ENCODE data around the gene CEACAM1. TPM values are rescaled to one million over a fixed set of nuclear protein-coding genes. Genes with fewer than 3 reads are reported as not detected.
"Not testable (repeated sequence)": the region's sequence is repeated elsewhere in the genome, so short reads cannot be mapped to it uniquely, and the experiment has no call there.

The CEACAM1 gene
- total RNA-seq, 1 donor from 2014 or later: 0.30 TPM

DNA sequence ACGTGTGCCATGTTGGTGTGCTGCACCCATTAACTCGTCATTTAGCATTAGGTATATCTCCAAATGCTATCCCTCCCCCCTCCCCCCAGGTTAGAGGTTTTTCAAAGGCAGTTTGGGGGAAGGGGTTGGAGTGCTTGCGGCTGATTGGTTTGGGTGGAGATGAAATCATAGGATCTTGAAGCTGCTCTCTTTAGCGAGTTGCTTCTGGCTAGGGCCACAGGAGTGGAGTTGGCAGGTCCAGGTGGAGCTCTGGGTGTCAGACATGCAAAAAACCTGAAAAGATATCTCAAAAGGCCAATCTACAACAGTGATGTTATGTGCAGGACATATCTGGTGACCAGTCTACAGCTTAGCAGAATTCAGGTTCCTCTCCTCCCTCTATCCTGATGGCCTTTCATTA is 52.9 kb downstream of the CEACAM1 start:
- no peak for DNase-seq (ENCODE audit: low read depth)

GRCh38 chr19:42474743-42475142 is 53.5 kb downstream of the CEACAM1 start:
- no peak for DNase-seq (ENCODE audit: low read depth)

DNA sequence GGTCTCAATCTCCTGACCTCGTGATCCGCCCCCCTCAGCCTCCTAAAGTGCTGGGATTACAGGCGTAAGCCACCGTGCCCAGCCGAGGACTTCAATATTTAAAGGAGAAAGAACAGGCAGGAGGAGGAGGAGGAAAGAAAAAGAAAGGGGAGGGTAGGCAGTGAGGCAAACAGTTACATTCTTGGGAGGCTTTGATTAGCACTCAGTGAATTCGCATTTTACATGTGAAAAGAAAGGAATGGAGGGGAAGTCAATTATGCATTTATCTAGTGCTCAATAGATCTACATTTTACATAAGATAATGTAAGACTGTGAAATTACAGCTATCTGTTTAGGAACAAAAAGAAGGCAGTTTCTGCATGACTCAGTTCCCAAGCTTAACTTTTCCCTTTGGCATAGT is 54.6 kb downstream of the CEACAM1 start:
- no peak for DNase-seq (ENCODE audit: low read depth)

DNA sequence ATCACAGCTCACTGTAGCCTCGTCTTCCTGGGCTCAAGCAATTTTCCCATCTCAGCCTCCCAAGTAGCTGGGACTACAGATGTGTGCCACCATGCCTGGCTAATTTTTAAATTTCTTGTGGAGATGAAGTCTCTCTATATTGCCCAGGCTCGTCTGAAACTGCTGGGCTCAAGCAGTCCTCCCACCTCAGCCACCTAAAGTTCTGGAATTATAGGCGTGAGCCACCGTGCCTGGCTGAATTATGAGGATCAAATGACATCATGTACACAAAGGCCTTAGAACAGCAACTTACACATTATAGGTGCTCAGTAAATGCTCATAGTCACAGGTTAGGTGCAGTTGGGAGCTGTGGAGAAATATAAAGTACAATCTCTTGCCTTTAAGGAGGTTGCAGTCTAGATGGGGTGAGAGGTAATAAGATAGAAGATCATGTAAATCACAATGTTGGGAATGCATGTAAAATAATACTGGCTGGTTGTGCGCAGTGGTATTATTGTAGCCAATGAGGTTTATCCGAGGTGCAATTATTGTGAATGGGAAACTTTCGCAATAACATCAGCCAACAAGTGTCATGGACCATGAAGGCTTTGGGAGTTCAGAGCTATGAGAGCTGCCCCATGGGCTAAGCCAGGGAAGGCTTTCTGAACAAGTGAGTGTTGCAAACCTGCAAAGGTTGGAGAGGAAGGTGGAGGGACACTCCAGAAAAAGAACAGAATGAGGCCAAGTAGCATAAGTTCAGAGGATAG is 55.7 kb downstream of the CEACAM1 start:
- no peak for DNase-seq (ENCODE audit: low read depth)

DNA sequence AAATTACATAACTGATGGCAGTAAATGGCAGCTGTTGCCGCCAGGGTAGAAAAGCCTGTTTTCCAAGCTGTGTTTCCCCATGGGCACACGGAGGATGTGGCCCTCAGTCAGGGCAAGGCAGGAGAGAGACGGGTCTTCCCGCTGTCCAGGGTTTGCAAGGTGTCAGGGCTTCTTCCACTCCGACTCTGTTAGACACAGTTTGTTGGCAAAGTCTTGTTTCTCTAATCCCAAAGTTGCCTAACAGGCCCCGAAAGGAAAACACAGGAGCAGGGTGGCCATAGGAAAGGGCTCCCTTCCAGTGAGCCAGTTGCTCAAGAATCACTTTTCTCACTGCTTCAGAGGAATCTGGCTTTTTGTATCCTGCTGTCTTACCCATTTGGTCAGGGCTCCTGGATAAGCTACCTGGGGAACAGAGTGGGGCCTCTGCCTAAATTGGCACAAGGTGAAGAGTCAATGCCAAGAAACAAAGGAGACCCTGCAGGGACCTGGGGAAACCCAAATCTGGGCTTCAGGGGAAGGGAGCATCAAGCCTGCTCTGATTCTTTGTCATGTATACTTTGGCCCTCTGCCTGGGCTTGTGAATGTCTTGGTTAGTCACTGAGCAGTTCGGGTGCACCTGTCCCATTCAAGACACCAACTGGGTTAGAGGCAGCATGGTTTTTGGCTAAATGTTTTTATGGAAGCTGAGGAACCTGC is 56.6 kb downstream of the CEACAM1 start:
- DNase-seq (ENCODE audit: low read depth): no peak

DNA sequence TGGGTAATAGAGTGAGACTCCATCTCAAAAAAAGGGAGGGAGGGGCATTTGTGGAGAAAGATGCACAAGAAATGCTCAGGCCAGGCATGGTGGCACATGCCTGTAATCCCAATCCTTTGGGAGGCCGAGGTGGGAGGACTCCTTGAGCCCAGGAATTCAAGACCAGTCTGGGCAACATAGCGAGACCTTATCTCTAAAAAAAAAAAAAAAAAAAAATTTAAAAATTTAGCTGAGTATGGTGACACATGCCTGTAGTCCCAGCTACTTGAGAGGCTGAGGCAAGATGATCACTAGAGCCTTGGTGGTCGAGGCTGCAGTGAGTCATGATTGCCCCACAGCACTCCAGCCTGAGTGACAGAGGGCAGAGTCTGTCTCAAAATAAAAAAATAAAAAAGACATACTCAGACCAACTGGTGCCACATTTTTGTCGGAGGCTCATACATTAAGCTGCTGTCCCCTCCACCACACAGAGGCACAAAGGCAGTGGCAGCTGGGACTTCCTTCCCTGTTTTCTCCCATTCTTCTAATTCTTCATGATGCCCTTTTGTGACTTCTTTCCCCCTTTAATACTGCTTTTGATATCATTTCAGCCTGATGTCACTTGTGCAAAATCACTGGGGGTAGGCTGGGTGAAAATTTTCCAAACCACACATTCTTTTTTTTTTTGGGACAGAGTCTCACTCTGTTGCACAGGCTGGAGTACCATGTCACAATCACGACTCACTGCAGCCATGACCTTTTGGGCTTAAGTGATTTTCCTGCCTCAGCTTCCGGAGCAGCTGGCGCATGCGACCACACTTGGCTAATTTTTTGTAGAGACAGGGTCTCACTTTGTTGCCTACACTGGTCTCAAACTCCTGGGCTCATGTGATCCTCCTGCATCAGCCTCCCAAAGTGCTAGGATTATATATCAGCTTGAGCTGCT is 58.7 kb downstream of the CEACAM1 start:
- DNase-seq (ENCODE audit: low read depth): peak; percentile 29

GRCh38 chr19:42468273-42468796 is 59.9 kb downstream of the CEACAM1 start:
- peak; percentile 69 for DNase-seq (ENCODE audit: low read depth)

GRCh38 chr19:42467183-42467760 is 61.0 kb downstream of the CEACAM1 start:
- DNase-seq (ENCODE audit: low read depth): no peak

DNA sequence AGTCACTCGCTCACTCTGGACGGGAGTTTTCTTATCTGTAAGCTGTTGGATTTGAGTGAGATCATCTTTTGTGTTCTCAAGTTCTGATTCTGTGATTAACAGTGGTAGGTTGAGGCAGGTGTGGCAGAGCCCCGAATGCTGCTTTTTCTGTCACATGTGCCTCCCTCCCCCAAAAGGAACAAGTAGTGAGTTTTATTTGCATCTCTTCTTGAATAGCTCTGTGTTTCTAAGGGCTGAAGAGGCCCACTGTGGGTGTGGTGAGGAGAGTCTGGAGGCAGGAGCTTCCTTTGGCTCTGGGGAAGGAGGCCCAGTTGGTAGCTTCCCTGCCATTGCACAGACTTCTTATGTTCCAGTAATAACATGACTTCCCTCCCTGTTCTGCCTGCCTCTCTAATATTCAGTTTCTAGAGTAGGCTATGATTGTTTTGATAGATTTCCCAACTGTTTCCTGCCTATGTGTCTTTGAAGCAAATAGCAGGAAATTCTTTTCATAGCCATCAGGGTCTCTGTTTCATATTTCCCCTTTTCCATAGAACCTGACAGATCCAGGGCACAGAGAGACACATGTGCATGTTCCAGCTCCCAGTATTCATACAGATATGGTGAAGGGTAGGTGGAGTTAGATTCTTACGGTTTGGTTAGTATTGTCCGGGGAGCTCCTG is 61.6 kb downstream of the CEACAM1 start:
- DNase-seq (ENCODE audit: low read depth): no peak

- DNase-seq (ENCODE audit: low read depth): no peak
These were observed 62.4 kb downstream of the CEACAM1 start for GRCh38 chr19:42465827-42466280.

DNA sequence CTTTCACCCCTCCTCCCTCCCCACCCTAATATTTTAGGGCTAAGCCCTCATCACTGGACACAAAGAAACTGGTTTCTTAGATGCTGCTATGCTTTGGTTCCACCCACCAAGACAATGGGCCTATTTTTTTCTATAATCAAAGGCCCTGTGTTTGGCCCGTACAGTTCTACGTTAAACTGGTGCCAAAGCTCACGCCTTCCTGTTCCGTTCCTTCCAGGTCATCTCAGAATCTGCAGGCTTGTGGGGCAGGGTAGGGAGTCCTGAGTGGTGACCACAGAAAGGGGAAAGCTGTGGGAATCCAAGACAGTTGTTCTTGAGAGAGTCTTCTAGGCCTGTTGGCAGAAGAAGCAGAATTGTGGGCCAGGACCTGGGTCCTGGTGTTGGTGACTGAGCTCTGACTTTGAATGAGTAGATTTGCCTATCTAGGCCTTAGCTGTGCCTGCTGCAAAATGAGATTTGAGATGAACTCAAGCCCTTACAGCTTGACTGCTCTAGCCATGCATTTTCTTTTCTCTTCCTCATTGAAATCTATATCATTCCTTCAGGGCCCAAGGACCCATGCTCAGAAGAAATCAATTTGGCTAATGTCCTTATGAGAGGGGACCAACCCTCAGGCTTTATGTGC is 66.5 kb downstream of the CEACAM1 start:
- DNase-seq (ENCODE audit: low read depth): no peak

DNA sequence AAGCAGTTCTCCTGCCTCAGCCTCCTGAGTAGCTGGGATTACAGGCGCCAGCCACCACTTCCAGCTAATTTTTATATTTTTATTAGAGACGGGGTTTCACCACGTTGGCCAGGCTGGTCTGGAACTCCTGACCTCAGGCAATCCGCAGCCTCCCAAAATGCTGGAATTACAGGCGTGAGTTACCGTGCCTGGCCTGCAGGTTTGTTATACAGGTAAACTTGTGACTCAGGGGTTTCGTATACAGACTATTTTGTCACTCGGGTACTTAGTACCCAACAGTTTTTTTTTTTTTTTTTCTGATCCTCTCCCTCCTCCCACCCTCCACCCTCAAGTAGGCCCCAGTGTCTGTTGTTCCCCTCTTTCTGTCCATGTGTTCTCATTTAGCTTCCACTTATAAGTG is 67.0 kb downstream of the CEACAM1 start:
- DNase-seq (ENCODE audit: low read depth): not testable (repeated sequence)

GRCh38 chr19:42459926-42460325 is 68.4 kb downstream of the CEACAM1 start:
- no peak for DNase-seq (ENCODE audit: low read depth)

Other genes starting within 250 kb of the CEACAM1 start
- gene PRR19, start 226.3 kb downstream of the CEACAM1 start, total RNA-seq: 0.65 TPM in 1 of 2 replicates, not detected in the other
- 45.9 and 75.4 TPM in 2 replicates for gene PAFAH1B3, start 225.9 kb downstream of the CEACAM1 start, total RNA-seq
- not detected in 2 replicates for gene TMEM145, start 215.2 kb downstream of the CEACAM1 start, total RNA-seq
- gene MEGF8, start 202.8 kb downstream of the CEACAM1 start, total RNA-seq: 12.5 and 113 TPM in 2 replicates
- not detected in 2 replicates for gene CNFN, start 138.2 kb downstream of the CEACAM1 start, total RNA-seq
- gene LIPE, start 101.1 kb downstream of the CEACAM1 start, total RNA-seq: 1.2 and 1.4 TPM in 2 replicates
- not detected in 2 replicates for gene CXCL17, start 85.5 kb downstream of the CEACAM1 start, total RNA-seq
- not detected in 2 replicates for gene CEACAM8, start 66.4 kb upstream of the CEACAM1 start, total RNA-seq
- 0.50 and 1.0 TPM in 2 replicates for gene PSG3, start 212.0 kb upstream of the CEACAM1 start, total RNA-seq
- gene PSG8, start 237.2 kb upstream of the CEACAM1 start, total RNA-seq: 0.05 and 0.17 TPM in 2 replicates